ENCODE results near the gene DIDO1. TPM values are rescaled to one million over a fixed set of nuclear protein-coding genes. Genes with fewer than 3 reads are reported as not detected.

Gene DIDO1
- total and polyA plus RNA-seq, 2 of the 13 experiments (the other 11 are each of a cell fraction or from before 2014, with no cell fraction given), result 75.0 to 75.1 TPM

GRCh38 chr20:62861726-62862336 lies 64.5 kb downstream of the DIDO1 start, which contains the start of gene TCFL5 (continued):
- TF ChIP-seq ISX (CRISPR knock-in tag; conservative IDR thresholded peaks at IDR 0.05) (peak; percentile 39; the same call in 1 of the 2 replicates), ZNF251 (CRISPR knock-in tag; IDR thresholded peaks at IDR 0.05) (0 out of 2 replicates have a peak, but pooled peaks have one; percentile 52), E2F2 (CRISPR knock-in tag; IDR thresholded peaks at IDR 0.05; ENCODE audit: borderline replicate concordance) (peak; percentile 91; the same call in 1 of the 2 replicates), TFAP4 (IDR thresholded peaks at IDR 0.05; ENCODE audit: borderline replicate concordance, low read depth) (0 out of 2 replicates have a peak, but pooled peaks have one; percentile 8), KIAA2018 (CRISPR knock-in tag; IDR thresholded peaks at IDR 0.05; ENCODE audit: borderline replicate concordance) (no peak), KLF9 (CRISPR knock-in tag; IDR thresholded peaks at IDR 0.05; ENCODE audit: low read depth) (peak; percentile 77; the same call in 1 of the 2 replicates), AGO2 (optimal IDR thresholded peaks at IDR 0.05; ENCODE audit: low read depth, low read length) (no peak), CBX2 (IDR thresholded peaks at IDR 0.05; ENCODE audit: low read depth, low read length) (no peak), CBX2 (CRISPR knock-in tag; IDR thresholded peaks at IDR 0.05; ENCODE audit: low read depth) (no peak; the same call in 1 of the 2 replicates), ZNF407 (CRISPR knock-in tag; IDR thresholded peaks at IDR 0.05; ENCODE audit: not compliant biosample characterization) (peak; percentile 98)

Measured in HepG2 (cell line).